ENCODE data around the gene SOHLH1. TPM values are rescaled to one million over a fixed set of nuclear protein-coding genes. Genes with fewer than 3 reads are reported as not detected.
A peak's percentile ranks its signal among the peaks of the same experiment; 100 is the strongest.

Gene SOHLH1
- total RNA-seq, 1 donor: not detected

DNA sequence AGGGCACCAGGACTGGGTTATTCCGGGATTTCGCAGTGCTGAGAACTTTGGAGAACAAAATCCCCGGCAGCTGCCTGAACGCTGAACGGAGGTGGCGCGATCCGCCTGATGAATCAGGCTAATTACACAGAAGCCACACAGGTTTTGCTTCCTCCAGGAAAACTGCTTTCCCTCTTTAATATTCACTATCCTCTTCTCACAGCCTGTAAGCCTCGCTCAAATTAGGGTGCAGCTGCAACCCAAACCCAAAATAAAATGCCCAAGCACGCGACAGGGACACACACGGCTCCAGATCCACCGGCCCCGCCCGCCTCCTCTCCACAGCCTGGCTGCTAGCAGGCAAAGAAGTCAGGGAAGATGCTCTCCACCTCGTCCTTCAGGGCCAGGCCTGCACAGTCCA, 6.0 kb downstream of the SOHLH1 start:
- no peak overlapping the region for H3K4me2 ChIP-seq (ENCODE audit: insufficient read depth, low read length)
- no peaks in the 10 kb centered on the region for H3K79me2 ChIP-seq (ENCODE audit: insufficient read depth, low read length)
- TF ChIP-seq, protein P1, sequence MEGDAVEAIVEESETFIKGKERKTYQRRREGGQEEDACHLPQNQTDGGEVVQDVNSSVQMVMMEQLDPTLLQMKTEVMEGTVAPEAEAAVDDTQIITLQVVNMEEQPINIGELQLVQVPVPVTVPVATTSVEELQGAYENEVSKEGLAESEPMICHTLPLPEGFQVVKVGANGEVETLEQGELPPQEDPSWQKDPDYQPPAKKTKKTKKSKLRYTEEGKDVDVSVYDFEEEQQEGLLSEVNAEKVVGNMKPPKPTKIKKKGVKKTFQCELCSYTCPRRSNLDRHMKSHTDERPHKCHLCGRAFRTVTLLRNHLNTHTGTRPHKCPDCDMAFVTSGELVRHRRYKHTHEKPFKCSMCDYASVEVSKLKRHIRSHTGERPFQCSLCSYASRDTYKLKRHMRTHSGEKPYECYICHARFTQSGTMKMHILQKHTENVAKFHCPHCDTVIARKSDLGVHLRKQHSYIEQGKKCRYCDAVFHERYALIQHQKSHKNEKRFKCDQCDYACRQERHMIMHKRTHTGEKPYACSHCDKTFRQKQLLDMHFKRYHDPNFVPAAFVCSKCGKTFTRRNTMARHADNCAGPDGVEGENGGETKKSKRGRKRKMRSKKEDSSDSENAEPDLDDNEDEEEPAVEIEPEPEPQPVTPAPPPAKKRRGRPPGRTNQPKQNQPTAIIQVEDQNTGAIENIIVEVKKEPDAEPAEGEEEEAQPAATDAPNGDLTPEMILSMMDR (IDR thresholded peaks at IDR 0.05; ENCODE audit: extremely low read depth, low read depth, low read length): no peak
- no peaks in the 10 kb centered on the region for H4K20me1 ChIP-seq (ENCODE audit: insufficient read depth, low read length)
- no peaks in the 10 kb centered on the region for H3K4me1 ChIP-seq (ENCODE audit: insufficient read depth, low read length)
- H3K36me3 ChIP-seq (ENCODE audit: insufficient read depth, low read length): no peaks in the 10 kb centered on the region
- no peaks in the 10 kb centered on the region for H3K9me3 ChIP-seq (ENCODE audit: low read depth, low read length)
- no peak overlapping the region for H3K4me3 ChIP-seq (ENCODE audit: insufficient read depth, low read length)
- no peak for DNase-seq (ENCODE audit: insufficient read length, low spot score, missing footprints)
- H3K27me3 ChIP-seq (ENCODE audit: insufficient read depth, low read length): no peaks in the 10 kb centered on the region
- no peak overlapping the region for H3K27ac ChIP-seq (ENCODE audit: low read depth, low read length)
- H2AFZ ChIP-seq (ENCODE audit: low read length): no peak overlapping the region

DNA sequence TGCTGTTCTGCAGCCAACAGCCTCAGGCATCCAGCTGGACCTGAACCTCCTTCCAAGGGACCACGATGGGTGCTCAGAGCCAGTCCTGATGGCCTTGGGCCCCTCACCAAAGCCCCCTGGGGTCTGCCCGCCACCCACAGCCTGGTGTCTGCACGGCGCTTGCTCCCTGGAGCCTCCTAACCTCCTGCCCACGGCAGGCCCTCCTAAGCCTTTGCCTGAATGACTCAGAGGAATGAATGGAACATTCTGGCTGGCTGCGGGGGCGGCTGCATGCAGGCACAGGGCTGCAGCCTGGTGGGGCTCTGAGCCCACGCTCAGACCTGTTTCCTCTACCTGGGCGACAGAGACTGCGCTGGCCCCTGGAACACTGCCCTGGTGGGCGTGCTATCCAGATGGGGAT, 6.9 kb downstream of the SOHLH1 start:
- H3K4me2 ChIP-seq (ENCODE audit: insufficient read depth, low read length): no peak overlapping the region
- peak; percentile 98 for DNase-seq (ENCODE audit: insufficient read length, low spot score, missing footprints)

GRCh38 chr9:135690836-135691570, 8.3 kb downstream of the SOHLH1 start:
- Histone ChIP-seq H4K20me1 (ENCODE audit: insufficient read depth, low read length) (peaks cover 2% of the 10 kb centered on the region), H3K36me3 (ENCODE audit: insufficient read depth, low read length) (no peaks in the 10 kb centered on the region), H3K27me3 (ENCODE audit: insufficient read depth, low read length) (no peaks in the 10 kb centered on the region), H3K4me2 (ENCODE audit: insufficient read depth, low read length) (no peak overlapping the region), H3K79me2 (ENCODE audit: insufficient read depth, low read length) (no peaks in the 10 kb centered on the region), H3K27ac (ENCODE audit: low read depth, low read length) (no peak overlapping the region), H2AFZ (ENCODE audit: low read length) (no peak overlapping the region), H3K9me3 (ENCODE audit: low read depth, low read length) (no peaks in the 10 kb centered on the region), H3K4me1 (ENCODE audit: insufficient read depth, low read length) (no peaks in the 10 kb centered on the region), H3K4me3 (ENCODE audit: insufficient read depth, low read length) (no peak overlapping the region)
- TF ChIP-seq, protein P1 (IDR thresholded peaks at IDR 0.05; ENCODE audit: extremely low read depth, low read depth, low read length): no peak
- no peak for DNase-seq (ENCODE audit: insufficient read length, low spot score, missing footprints)

More for the DNA sequence above, 6.9 kb downstream of the SOHLH1 start:
- TF ChIP-seq, protein P1 (IDR thresholded peaks at IDR 0.05; ENCODE audit: extremely low read depth, low read depth, low read length): no peak
- Histone ChIP-seq H3K79me2 (ENCODE audit: insufficient read depth, low read length) (no peaks in the 10 kb centered on the region), H3K4me1 (ENCODE audit: insufficient read depth, low read length) (no peaks in the 10 kb centered on the region), H4K20me1 (ENCODE audit: insufficient read depth, low read length) (no peaks in the 10 kb centered on the region), H3K27me3 (ENCODE audit: insufficient read depth, low read length) (no peaks in the 10 kb centered on the region), H3K36me3 (ENCODE audit: insufficient read depth, low read length) (no peaks in the 10 kb centered on the region), H2AFZ (ENCODE audit: low read length) (no peak overlapping the region), H3K27ac (ENCODE audit: low read depth, low read length) (no peak overlapping the region), H3K9me3 (ENCODE audit: low read depth, low read length) (no peaks in the 10 kb centered on the region), H3K4me3 (ENCODE audit: insufficient read depth, low read length) (no peak overlapping the region)

GRCh38 chr9:135689011-135689410, 10.3 kb downstream of the SOHLH1 start:
- Histone ChIP-seq H3K4me3 (ENCODE audit: insufficient read depth, low read length) (no peak overlapping the region), H3K4me1 (ENCODE audit: insufficient read depth, low read length) (no peaks in the 10 kb centered on the region), H4K20me1 (ENCODE audit: insufficient read depth, low read length) (peaks cover 2% of the 10 kb centered on the region), H3K27me3 (ENCODE audit: insufficient read depth, low read length) (no peaks in the 10 kb centered on the region), H2AFZ (ENCODE audit: low read length) (no peak overlapping the region), H3K9me3 (ENCODE audit: low read depth, low read length) (no peaks in the 10 kb centered on the region), H3K27ac (ENCODE audit: low read depth, low read length) (no peak overlapping the region), H3K79me2 (ENCODE audit: insufficient read depth, low read length) (no peaks in the 10 kb centered on the region), H3K4me2 (ENCODE audit: insufficient read depth, low read length) (no peak overlapping the region), H3K36me3 (ENCODE audit: insufficient read depth, low read length) (no peaks in the 10 kb centered on the region)
- no peak for DNase-seq (ENCODE audit: insufficient read length, low spot score, missing footprints)
- TF ChIP-seq, protein P1 (IDR thresholded peaks at IDR 0.05; ENCODE audit: extremely low read depth, low read depth, low read length): no peak
